Neural progenitor cell (in vitro differentiated cells): ENCODE measurements around the gene PLAGL1. TPM values are rescaled to one million over a fixed set of nuclear protein-coding genes. Genes with fewer than 3 reads are reported as not detected.

Experiments used
- DNase-seq: peaks from one replicate; pipeline ENCODE4 v3.0.0-alpha.2; 2016; ENCODE audit warnings: low spot score
- H2AFZ ChIP-seq: fragments of 200-600 bp; sonication (generic); replicated peaks from 2 replicates; pipeline ENCODE4 v1.6.1; 2016; ENCODE audit warnings: antibody characterized with exemption
- H3F3A ChIP-seq: fragments of 200-600 bp; sonication (generic); 2 replicates; pipeline ENCODE4 v1.6.1; 2016; ENCODE audit warnings: antibody characterized with exemption, low read depth
- H3K27ac ChIP-seq: fragments of 200-600 bp; sonication (generic); 2 replicates; pipeline ENCODE4 v1.5.1; 2016; ENCODE audit warnings: mild to moderate bottlenecking
- H3K27me3 ChIP-seq: fragments of 200-600 bp; sonication (generic); 2 replicates; pipeline ENCODE4 v1.6.1; 2016; ENCODE audit warnings: mild to moderate bottlenecking, moderate library complexity
- H3K36me3 ChIP-seq: fragments of 200-600 bp; sonication (generic); 2 replicates; pipeline ENCODE4 v1.5.1; 2016
- H3K4me1 ChIP-seq: fragments of 200-600 bp; sonication (generic); 2 replicates; pipeline ENCODE4 v1.6.1; 2016; ENCODE audit warnings: mixed run types
- H3K4me2 ChIP-seq: fragments of 200-600 bp; sonication (generic); 2 replicates; pipeline ENCODE4 v1.6.1; 2016
- H3K4me3 ChIP-seq: fragments of 200-600 bp; sonication (generic); 2 replicates; pipeline ENCODE4 v1.5.1; 2016
- H3K79me2 ChIP-seq: fragments of 200-600 bp; sonication (generic); 2 replicates; pipeline ENCODE4 v1.6.1; 2016; ENCODE audit warnings: low read depth
- H3K9ac ChIP-seq: fragments of 200-600 bp; sonication (generic); 2 replicates; pipeline ENCODE4 v1.6.1; 2016
- H3K9me3 ChIP-seq: fragments of 200-600 bp; sonication (generic); 2 replicates; pipeline ENCODE4 v1.5.1; 2016; ENCODE audit warnings: low read depth
- H4K20me1 ChIP-seq: fragments of 200-600 bp; sonication (generic); 2 replicates; pipeline ENCODE4 v1.6.1; 2016; ENCODE audit warnings: low read depth
- H3K27ac Mint-ChIP-seq: 3 replicates; pipeline ENCODE4 v1.8.0; 2021; ENCODE audit warnings: mixed read lengths
- H3K27me3 Mint-ChIP-seq: 2 replicates; pipeline ENCODE4 v1.8.0; 2022; ENCODE audit warnings: low read depth, mild to moderate bottlenecking, inconsistent platforms, moderate library complexity, mixed read lengths; ENCODE audit not compliant: insufficient read depth
- H3K36me3 Mint-ChIP-seq: 3 replicates; pipeline ENCODE4 v1.8.0; 2021; ENCODE audit warnings: mixed read lengths
- H3K4me1 Mint-ChIP-seq: 3 replicates; pipeline ENCODE4 v1.8.0; 2021; ENCODE audit warnings: mixed read lengths
- H3K4me3 Mint-ChIP-seq: 3 replicates; pipeline ENCODE4 v1.8.0; 2021; ENCODE audit warnings: mild to moderate bottlenecking, moderate library complexity, mixed read lengths
- H3K9me3 Mint-ChIP-seq: 3 replicates; pipeline ENCODE4 v1.8.0; 2020; ENCODE audit warnings: mixed read lengths
- CTCF ChIP-seq: fragments of 200-600 bp; sonication (generic); IDR thresholded peaks from 2 replicates; pipeline ENCODE4 v1.5.1; 2017; ENCODE audit warnings: antibody characterized with exemption, mild to moderate bottlenecking
- EZH2 ChIP-seq: fragments of 200-600 bp; sonication (generic); IDR thresholded peaks from 2 replicates; pipeline ENCODE4 v1.6.1; 2017; ENCODE audit warnings: antibody characterized with exemption, mild to moderate bottlenecking, moderate library complexity
- EZH2phosphoT487 ChIP-seq: fragments of 200-600 bp; sonication (generic); IDR thresholded peaks from 2 replicates; pipeline ENCODE4 v1.6.1; 2017; ENCODE audit warnings: antibody characterized with exemption
- total RNA-seq: library from RNA; depleted of rRNA; stranded (reverse); fragments of >200 nt; gene quantifications from 2 replicates; pipeline ENCODE4 v1.2.3, GENCODE V29; 2015; ENCODE audit warnings: low replicate concordance

Gene PLAGL1
- total RNA-seq, 1 donor from 2014 or later = 5.6 TPM

GRCh38 chr6:143949962-143950361 lies 58.1 kb downstream of the PLAGL1 start:
- DNase-seq = no peak
- H3K4me2 ChIP-seq = no peak overlapping the region
- Mint-ChIP-seq H3K36me3 (peaks cover 49% of the 10 kb centered on the region), H3K27me3 (peaks cover 5% of the 10 kb centered on the region), H3K4me3 (no peak overlapping the region), H3K27ac (no peak overlapping the region), H3K9me3 (peaks cover 3% of the 10 kb centered on the region), H3K4me1 (peaks cover 2% of the 10 kb centered on the region)
- peaks cover 12% of the 10 kb centered on the region for H3K27me3 ChIP-seq
- H3K4me1 ChIP-seq = peaks cover 15% of the 10 kb centered on the region
- no peak overlapping the region for H3K4me3 ChIP-seq
- no peak for TF ChIP-seq CTCF
- TF ChIP-seq EZH2 = no peak
- TF ChIP-seq EZH2phosphoT487 = no peak
- H4K20me1 ChIP-seq = no peaks in the 10 kb centered on the region
- H3K9me3 ChIP-seq = no peaks in the 10 kb centered on the region
- no peak overlapping the region for H3K9ac ChIP-seq
- no peaks in the 10 kb centered on the region for H3K79me2 ChIP-seq
- no peaks in the 10 kb centered on the region for H3F3A ChIP-seq
- H3K27ac ChIP-seq = no peak overlapping the region
- H2AFZ ChIP-seq = no peak overlapping the region
- H3K36me3 ChIP-seq = no peaks in the 10 kb centered on the region

GRCh38 chr6:143949535-143949934 lies 58.5 kb downstream of the PLAGL1 start:
- Histone ChIP-seq H3K36me3 (no peaks in the 10 kb centered on the region), H3K4me3 (no peak overlapping the region), H3K27me3 (peaks cover 8% of the 10 kb centered on the region), H3K79me2 (no peaks in the 10 kb centered on the region), H3K4me2 (no peak overlapping the region), H3K4me1 (peaks cover 15% of the 10 kb centered on the region), H3K27ac (no peak overlapping the region), H2AFZ (no peak overlapping the region), H4K20me1 (no peaks in the 10 kb centered on the region), H3F3A (no peaks in the 10 kb centered on the region), H3K9ac (no peak overlapping the region), H3K9me3 (no peaks in the 10 kb centered on the region)
- Mint-ChIP-seq H3K4me1 (peaks cover 2% of the 10 kb centered on the region), H3K27ac (no peak overlapping the region), H3K9me3 (peaks cover 3% of the 10 kb centered on the region), H3K4me3 (no peak overlapping the region), H3K36me3 (peaks cover 49% of the 10 kb centered on the region), H3K27me3 (peaks cover 5% of the 10 kb centered on the region)
- TF ChIP-seq CTCF = no peak
- TF ChIP-seq EZH2 = no peak
- TF ChIP-seq EZH2phosphoT487 = no peak
- no peak for DNase-seq

- Mint-ChIP-seq H3K9me3 (peaks cover 5% of the 10 kb centered on the region), H3K4me1 (peaks cover 2% of the 10 kb centered on the region)
Observed at GRCh38 chr6:143948208-143948607, 59.9 kb downstream of the PLAGL1 start.

More at GRCh38 chr6:143948208-143948607, 59.9 kb downstream of the PLAGL1 start:
- Mint-ChIP-seq H3K4me3 (no peak overlapping the region), H3K27me3 (peaks cover 5% of the 10 kb centered on the region), H3K27ac (no peak overlapping the region), H3K36me3 (peaks cover 51% of the 10 kb centered on the region)
- Histone ChIP-seq H3F3A (no peaks in the 10 kb centered on the region), H2AFZ (no peak overlapping the region), H3K36me3 (no peaks in the 10 kb centered on the region), H3K4me3 (no peak overlapping the region), H3K27me3 (peaks cover 5% of the 10 kb centered on the region), H3K79me2 (no peaks in the 10 kb centered on the region), H3K4me1 (peaks cover 4% of the 10 kb centered on the region), H3K27ac (no peak overlapping the region), H3K9ac (no peak overlapping the region), H3K4me2 (no peak overlapping the region), H4K20me1 (no peaks in the 10 kb centered on the region), H3K9me3 (no peaks in the 10 kb centered on the region)
- DNase-seq = no peak
- TF ChIP-seq CTCF = no peak
- TF ChIP-seq EZH2phosphoT487 = no peak
- no peak for TF ChIP-seq EZH2
